GM23338 (cell line): Measurements from ENCODE around the gene PNMA1. TPM values are rescaled to one million over a fixed set of nuclear protein-coding genes. Genes with fewer than 3 reads are reported as not detected.

Experiments used
- ATAC-seq: fragments of 200-7000 bp; cut with Tn5 transposase; 3 replicates; pipeline ENCODE4 v1.9.1; 2020
- DNase-seq: peaks from one replicate; pipeline ENCODE4 v3.0.0-alpha.2; 2015; ENCODE audit warnings: low spot score
- H2AFZ ChIP-seq: fragments of 200-600 bp; sonication (generic); 2 replicates; pipeline ENCODE4 v1.8.0; 2016; ENCODE audit warnings: antibody characterized with exemption, mild to moderate bottlenecking, moderate library complexity
- H3F3A ChIP-seq: fragments of 200-600 bp; sonication (generic); replicated peaks from 2 replicates; pipeline ENCODE4 v1.8.0; 2017; ENCODE audit warnings: antibody characterized with exemption, mixed run types, low read depth
- H3K27ac ChIP-seq: fragments of 200-600 bp; sonication (generic); 2 replicates; pipeline ENCODE4 v1.6.1; 2016; ENCODE audit warnings: low read depth
- H3K27me3 ChIP-seq: fragments of 200-600 bp; sonication (generic); 2 replicates; pipeline ENCODE4 v1.8.0; 2016; ENCODE audit warnings: mild to moderate bottlenecking, mixed run types, moderate library complexity; ENCODE audit not compliant: insufficient read depth
- H3K36me3 ChIP-seq: fragments of 200-600 bp; sonication (generic); 2 replicates; pipeline ENCODE4 v1.8.0; 2016; ENCODE audit warnings: mild to moderate bottlenecking; ENCODE audit not compliant: insufficient read depth
- H3K4me1 ChIP-seq: fragments of 200-600 bp; sonication (generic); 2 replicates; pipeline ENCODE4 v1.8.0; 2016; ENCODE audit warnings: mild to moderate bottlenecking, moderate library complexity; ENCODE audit not compliant: insufficient read depth
- H3K4me2 ChIP-seq: fragments of 200-600 bp; sonication (generic); 2 replicates; pipeline ENCODE4 v1.7.1; 2017; ENCODE audit warnings: mixed run types
- H3K4me3 ChIP-seq: fragments of 200-600 bp; sonication (generic); 2 replicates; pipeline ENCODE4 v1.6.1; 2016; ENCODE audit warnings: mixed run types
- H3K79me2 ChIP-seq: fragments of 200-600 bp; sonication (generic); replicated peaks from 2 replicates; pipeline ENCODE4 v1.8.0; 2017; ENCODE audit warnings: mild to moderate bottlenecking; ENCODE audit not compliant: insufficient read depth
- H3K9me2 ChIP-seq: fragments of 200-600 bp; sonication (generic); 2 replicates; pipeline ENCODE4 v1.8.0; 2017; ENCODE audit not compliant: insufficient read depth
- H4K20me1 ChIP-seq: fragments of 200-600 bp; sonication (generic); replicated peaks from 2 replicates; pipeline ENCODE4 v1.8.0; 2017; ENCODE audit warnings: mild to moderate bottlenecking; ENCODE audit not compliant: insufficient read depth
- H3K27ac Mint-ChIP-seq: 2 replicates; pipeline ENCODE4 v1.8.0; 2020; ENCODE audit warnings: inconsistent platforms, mild to moderate bottlenecking, moderate library complexity, mixed read lengths
- H3K27me3 Mint-ChIP-seq: 3 replicates; pipeline ENCODE4 v1.8.0; 2022; ENCODE audit warnings: low read depth, mild to moderate bottlenecking, moderate library complexity, mixed read lengths, inconsistent platforms; ENCODE audit not compliant: insufficient read depth, poor library complexity
- H3K36me3 Mint-ChIP-seq: 3 replicates; pipeline ENCODE4 v1.8.0; 2021; ENCODE audit warnings: low read depth, mild to moderate bottlenecking, inconsistent platforms, moderate library complexity, mixed read lengths
- H3K4me1 Mint-ChIP-seq: 3 replicates; pipeline ENCODE4 v1.8.0; 2020; ENCODE audit warnings: mild to moderate bottlenecking, inconsistent platforms, mixed read lengths
- H3K4me3 Mint-ChIP-seq: 3 replicates; pipeline ENCODE4 v1.8.0; 2021; ENCODE audit warnings: moderate library complexity, mild to moderate bottlenecking, inconsistent platforms, mixed read lengths
- H3K9me3 Mint-ChIP-seq: 3 replicates; pipeline ENCODE4 v1.8.0; 2020; ENCODE audit warnings: moderate library complexity, mild to moderate bottlenecking, inconsistent platforms, mixed read lengths
- CREB1 ChIP-seq: fragments of 250-450 bp; sonication (Bioruptor Pico); IDR thresholded peaks from 2 replicates; pipeline ENCODE4 v1.5.0; 2020; ENCODE audit warnings: low read depth, mild to moderate bottlenecking, moderate library complexity
- EZH2 ChIP-seq: fragments of 200-600 bp; sonication (generic); IDR thresholded peaks from one replicate; pipeline ENCODE4 v1.8.0; 2017; ENCODE audit warnings: antibody characterized with exemption, mild to moderate bottlenecking, low read depth; ENCODE audit not compliant: unreplicated experiment
- EZH2phosphoT487 ChIP-seq: fragments of 200-600 bp; sonication (generic); IDR thresholded peaks from one replicate; pipeline ENCODE4 v1.8.1; 2018; ENCODE audit warnings: antibody characterized with exemption; ENCODE audit not compliant: unreplicated experiment
- JUNB ChIP-seq: IDR thresholded peaks from one replicate; pipeline ENCODE4 v1.6.1; 2016; ENCODE audit warnings: antibody characterized with exemption; ENCODE audit not compliant: unreplicated experiment
- NANOG ChIP-seq: IDR thresholded peaks from 2 replicates; pipeline ENCODE4 v1.6.1; 2016; ENCODE audit warnings: antibody characterized with exemption, borderline replicate concordance
- POLR2AphosphoS5 ChIP-seq: IDR thresholded peaks from 2 replicates; pipeline ENCODE4 v1.6.1; 2016; ENCODE audit warnings: antibody characterized with exemption, low read depth
- STAT1 ChIP-seq: IDR thresholded peaks from one replicate; pipeline ENCODE4 v1.6.1; 2016; ENCODE audit warnings: antibody characterized with exemption; ENCODE audit not compliant: unreplicated experiment
- ZNF114 ChIP-seq: fragments of 250-450 bp; sonication (Bioruptor Pico); IDR thresholded peaks from 2 replicates; pipeline ENCODE4 v1.5.0; 2020; ENCODE audit warnings: mild to moderate bottlenecking, moderate library complexity
- ZNF331 ChIP-seq: fragments of 250-450 bp; sonication (Bioruptor Pico); IDR thresholded peaks from 2 replicates; pipeline ENCODE4 v1.5.0; 2020; ENCODE audit warnings: low read depth, mild to moderate bottlenecking, moderate library complexity
- polyA plus RNA-seq: library from polyadenylated mRNA; unstranded; fragments of >200 nt; fragmentation: Nextera tagmentation; extraction: Ambion mirVana; gene quantifications from 2 replicates; pipeline ENCODE4 v1.2.1, GENCODE V29; 2016
- total RNA-seq: library from RNA; depleted of rRNA; stranded (reverse); fragments of >200 nt; shearing (Covaris generic); gene quantifications from 2 replicates; pipeline ENCODE4 v1.2.3, GENCODE V29; 2014
- TF ChIP-seq, protein P1 (sequence below), 2 experiments: fragments of 200-600 bp in 1 of 2; sonication (generic) in 1 of 2; conservative IDR thresholded peaks; 2 replicates each; pipeline versions ENCODE4 v1.5.1 to v1.6.1; 2016 to 2017; ENCODE audit warnings: antibody characterized with exemption in 2 of 2, low read depth in 2 of 2, mild to moderate bottlenecking in 2 of 2, moderate library complexity in 1 of 2
- TF ChIP-seq, protein P2 (sequence below): fragments of 250-450 bp; sonication (Bioruptor Pico); IDR thresholded peaks from 2 replicates; pipeline ENCODE4 v1.5.0; 2020; ENCODE audit warnings: mild to moderate bottlenecking, moderate library complexity
- TF ChIP-seq, protein P3 (sequence below): IDR thresholded peaks from 2 replicates; pipeline ENCODE4 v1.6.1; 2016; ENCODE audit warnings: antibody characterized with exemption
- TF ChIP-seq, protein P4 (sequence below): IDR thresholded peaks from one replicate; pipeline ENCODE4 v1.6.1; 2018; ENCODE audit warnings: antibody characterized with exemption; ENCODE audit not compliant: unreplicated experiment

Gene PNMA1
- total and polyA plus RNA-seq, 2 experiments from 2014 or later = 18.2 to 32.9 TPM

DNA sequence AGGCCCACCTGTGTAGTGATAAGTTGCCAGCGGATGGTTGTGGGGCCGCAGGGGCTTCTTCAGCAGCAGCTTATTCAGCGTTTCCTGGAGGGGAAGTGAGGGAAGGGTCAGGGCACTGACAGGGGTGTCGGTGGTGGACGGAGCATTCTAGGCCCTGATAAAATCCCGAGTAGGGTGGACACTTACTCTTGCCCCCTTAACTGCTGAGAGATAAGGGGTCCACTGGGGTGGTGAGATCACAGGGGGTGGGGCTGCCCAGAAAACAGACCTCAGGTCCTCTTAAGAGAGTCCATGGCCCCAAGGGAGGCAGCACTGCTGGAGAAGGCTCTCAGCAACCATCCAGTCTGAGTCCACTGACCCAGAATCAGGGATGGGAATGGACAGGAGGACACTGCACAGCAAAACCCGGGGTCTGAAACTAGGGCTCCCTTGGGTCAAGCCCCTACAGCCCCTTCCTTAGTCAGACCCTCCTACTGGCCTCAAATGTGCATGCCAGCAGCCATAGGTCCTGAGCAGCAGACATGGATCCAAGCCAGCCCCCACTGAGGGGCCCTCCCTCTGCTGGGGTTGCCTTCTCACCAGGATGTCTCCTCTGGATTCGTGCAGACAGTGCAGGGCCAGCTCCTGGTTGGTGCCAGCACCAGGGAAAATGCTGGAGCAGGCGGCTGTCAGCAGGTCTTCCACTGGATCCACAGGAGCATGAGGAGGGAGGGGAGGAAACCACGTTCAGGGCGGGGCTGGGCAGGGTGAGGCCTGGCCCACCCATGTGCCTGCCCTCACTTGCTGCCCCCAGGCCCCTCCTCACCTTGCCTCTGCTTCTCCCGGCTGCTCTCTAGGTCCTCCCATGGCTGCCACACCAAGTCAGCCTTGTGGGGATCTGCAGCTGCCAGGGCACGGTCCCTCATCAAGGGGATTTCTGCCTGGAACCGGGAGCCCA lies 12.1 kb upstream of the PNMA1 start:
- no peaks in the 10 kb centered on the region for H3K79me2 ChIP-seq
- H3F3A ChIP-seq = peaks cover 6% of the 10 kb centered on the region; the same call in 1 of the 2 replicates
- no peaks in the 10 kb centered on the region for H3K27me3 ChIP-seq
- ATAC-seq = no peak
- Mint-ChIP-seq H3K4me1 (peaks cover 43% of the 10 kb centered on the region), H3K27ac (peak overlapping the region; percentile 70), H3K36me3 (peaks cover 33% of the 10 kb centered on the region), H3K4me3 (no peak overlapping the region), H3K27me3 (peaks cover 13% of the 10 kb centered on the region), H3K9me3 (no peaks in the 10 kb centered on the region)
- no peak for TF ChIP-seq POLR2AphosphoS5
- TF ChIP-seq CREB1 = no peak
- TF ChIP-seq, protein P1, sequence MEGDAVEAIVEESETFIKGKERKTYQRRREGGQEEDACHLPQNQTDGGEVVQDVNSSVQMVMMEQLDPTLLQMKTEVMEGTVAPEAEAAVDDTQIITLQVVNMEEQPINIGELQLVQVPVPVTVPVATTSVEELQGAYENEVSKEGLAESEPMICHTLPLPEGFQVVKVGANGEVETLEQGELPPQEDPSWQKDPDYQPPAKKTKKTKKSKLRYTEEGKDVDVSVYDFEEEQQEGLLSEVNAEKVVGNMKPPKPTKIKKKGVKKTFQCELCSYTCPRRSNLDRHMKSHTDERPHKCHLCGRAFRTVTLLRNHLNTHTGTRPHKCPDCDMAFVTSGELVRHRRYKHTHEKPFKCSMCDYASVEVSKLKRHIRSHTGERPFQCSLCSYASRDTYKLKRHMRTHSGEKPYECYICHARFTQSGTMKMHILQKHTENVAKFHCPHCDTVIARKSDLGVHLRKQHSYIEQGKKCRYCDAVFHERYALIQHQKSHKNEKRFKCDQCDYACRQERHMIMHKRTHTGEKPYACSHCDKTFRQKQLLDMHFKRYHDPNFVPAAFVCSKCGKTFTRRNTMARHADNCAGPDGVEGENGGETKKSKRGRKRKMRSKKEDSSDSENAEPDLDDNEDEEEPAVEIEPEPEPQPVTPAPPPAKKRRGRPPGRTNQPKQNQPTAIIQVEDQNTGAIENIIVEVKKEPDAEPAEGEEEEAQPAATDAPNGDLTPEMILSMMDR (conservative IDR thresholded peaks at IDR 0.05; ENCODE audit: low read depth in 2 of 2) = no peak
- TF ChIP-seq, protein P2, sequence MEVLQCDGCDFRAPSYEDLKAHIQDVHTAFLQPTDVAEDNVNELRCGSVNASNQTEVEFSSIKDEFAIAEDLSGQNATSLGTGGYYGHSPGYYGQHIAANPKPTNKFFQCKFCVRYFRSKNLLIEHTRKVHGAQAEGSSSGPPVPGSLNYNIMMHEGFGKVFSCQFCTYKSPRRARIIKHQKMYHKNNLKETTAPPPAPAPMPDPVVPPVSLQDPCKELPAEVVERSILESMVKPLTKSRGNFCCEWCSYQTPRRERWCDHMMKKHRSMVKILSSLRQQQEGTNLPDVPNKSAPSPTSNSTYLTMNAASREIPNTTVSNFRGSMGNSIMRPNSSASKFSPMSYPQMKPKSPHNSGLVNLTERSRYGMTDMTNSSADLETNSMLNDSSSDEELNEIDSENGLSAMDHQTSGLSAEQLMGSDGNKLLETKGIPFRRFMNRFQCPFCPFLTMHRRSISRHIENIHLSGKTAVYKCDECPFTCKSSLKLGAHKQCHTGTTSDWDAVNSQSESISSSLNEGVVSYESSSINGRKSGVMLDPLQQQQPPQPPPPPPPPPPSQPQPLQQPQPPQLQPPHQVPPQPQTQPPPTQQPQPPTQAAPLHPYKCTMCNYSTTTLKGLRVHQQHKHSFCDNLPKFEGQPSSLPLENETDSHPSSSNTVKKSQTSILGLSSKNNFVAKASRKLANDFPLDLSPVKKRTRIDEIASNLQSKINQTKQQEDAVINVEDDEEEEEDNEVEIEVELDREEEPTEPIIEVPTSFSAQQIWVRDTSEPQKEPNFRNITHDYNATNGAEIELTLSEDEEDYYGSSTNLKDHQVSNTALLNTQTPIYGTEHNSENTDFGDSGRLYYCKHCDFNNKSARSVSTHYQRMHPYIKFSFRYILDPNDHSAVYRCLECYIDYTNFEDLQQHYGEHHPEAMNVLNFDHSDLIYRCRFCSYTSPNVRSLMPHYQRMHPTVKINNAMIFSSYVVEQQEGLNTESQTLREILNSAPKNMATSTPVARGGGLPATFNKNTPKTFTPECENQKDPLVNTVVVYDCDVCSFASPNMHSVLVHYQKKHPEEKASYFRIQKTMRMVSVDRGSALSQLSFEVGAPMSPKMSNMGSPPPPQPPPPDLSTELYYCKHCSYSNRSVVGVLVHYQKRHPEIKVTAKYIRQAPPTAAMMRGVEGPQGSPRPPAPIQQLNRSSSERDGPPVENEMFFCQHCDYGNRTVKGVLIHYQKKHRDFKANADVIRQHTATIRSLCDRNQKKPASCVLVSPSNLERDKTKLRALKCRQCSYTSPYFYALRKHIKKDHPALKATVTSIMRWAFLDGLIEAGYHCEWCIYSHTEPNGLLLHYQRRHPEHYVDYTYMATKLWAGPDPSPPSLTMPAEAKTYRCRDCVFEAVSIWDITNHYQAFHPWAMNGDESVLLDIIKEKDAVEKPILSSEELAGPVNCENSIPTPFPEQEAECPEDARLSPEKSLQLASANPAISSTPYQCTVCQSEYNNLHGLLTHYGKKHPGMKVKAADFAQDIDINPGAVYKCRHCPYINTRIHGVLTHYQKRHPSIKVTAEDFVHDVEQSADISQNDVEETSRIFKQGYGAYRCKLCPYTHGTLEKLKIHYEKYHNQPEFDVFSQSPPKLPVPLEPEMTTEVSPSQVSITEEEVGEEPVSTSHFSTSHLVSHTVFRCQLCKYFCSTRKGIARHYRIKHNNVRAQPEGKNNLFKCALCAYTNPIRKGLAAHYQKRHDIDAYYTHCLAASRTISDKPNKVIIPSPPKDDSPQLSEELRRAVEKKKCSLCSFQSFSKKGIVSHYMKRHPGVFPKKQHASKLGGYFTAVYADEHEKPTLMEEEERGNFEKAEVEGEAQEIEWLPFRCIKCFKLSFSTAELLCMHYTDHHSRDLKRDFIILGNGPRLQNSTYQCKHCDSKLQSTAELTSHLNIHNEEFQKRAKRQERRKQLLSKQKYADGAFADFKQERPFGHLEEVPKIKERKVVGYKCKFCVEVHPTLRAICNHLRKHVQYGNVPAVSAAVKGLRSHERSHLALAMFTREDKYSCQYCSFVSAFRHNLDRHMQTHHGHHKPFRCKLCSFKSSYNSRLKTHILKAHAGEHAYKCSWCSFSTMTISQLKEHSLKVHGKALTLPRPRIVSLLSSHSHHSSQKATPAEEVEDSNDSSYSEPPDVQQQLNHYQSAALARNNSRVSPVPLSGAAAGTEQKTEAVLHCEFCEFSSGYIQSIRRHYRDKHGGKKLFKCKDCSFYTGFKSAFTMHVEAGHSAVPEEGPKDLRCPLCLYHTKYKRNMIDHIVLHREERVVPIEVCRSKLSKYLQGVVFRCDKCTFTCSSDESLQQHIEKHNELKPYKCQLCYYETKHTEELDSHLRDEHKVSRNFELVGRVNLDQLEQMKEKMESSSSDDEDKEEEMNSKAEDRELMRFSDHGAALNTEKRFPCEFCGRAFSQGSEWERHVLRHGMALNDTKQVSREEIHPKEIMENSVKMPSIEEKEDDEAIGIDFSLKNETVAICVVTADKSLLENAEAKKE (CRISPR knock-in tag) = no peak
- TF ChIP-seq ZNF331 = no peak
- TF ChIP-seq EZH2phosphoT487 = no peak
- TF ChIP-seq EZH2 = no peak
- TF ChIP-seq, protein P3, sequence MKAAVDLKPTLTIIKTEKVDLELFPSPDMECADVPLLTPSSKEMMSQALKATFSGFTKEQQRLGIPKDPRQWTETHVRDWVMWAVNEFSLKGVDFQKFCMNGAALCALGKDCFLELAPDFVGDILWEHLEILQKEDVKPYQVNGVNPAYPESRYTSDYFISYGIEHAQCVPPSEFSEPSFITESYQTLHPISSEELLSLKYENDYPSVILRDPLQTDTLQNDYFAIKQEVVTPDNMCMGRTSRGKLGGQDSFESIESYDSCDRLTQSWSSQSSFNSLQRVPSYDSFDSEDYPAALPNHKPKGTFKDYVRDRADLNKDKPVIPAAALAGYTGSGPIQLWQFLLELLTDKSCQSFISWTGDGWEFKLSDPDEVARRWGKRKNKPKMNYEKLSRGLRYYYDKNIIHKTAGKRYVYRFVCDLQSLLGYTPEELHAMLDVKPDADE = no peak
- no peak for TF ChIP-seq NANOG
- no peak for TF ChIP-seq STAT1
- no peak for TF ChIP-seq JUNB
- no peak for TF ChIP-seq ZNF114 (CRISPR knock-in tag)
- TF ChIP-seq, protein P4, sequence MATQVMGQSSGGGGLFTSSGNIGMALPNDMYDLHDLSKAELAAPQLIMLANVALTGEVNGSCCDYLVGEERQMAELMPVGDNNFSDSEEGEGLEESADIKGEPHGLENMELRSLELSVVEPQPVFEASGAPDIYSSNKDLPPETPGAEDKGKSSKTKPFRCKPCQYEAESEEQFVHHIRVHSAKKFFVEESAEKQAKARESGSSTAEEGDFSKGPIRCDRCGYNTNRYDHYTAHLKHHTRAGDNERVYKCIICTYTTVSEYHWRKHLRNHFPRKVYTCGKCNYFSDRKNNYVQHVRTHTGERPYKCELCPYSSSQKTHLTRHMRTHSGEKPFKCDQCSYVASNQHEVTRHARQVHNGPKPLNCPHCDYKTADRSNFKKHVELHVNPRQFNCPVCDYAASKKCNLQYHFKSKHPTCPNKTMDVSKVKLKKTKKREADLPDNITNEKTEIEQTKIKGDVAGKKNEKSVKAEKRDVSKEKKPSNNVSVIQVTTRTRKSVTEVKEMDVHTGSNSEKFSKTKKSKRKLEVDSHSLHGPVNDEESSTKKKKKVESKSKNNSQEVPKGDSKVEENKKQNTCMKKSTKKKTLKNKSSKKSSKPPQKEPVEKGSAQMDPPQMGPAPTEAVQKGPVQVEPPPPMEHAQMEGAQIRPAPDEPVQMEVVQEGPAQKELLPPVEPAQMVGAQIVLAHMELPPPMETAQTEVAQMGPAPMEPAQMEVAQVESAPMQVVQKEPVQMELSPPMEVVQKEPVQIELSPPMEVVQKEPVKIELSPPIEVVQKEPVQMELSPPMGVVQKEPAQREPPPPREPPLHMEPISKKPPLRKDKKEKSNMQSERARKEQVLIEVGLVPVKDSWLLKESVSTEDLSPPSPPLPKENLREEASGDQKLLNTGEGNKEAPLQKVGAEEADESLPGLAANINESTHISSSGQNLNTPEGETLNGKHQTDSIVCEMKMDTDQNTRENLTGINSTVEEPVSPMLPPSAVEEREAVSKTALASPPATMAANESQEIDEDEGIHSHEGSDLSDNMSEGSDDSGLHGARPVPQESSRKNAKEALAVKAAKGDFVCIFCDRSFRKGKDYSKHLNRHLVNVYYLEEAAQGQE = no peak
- no peak overlapping the region for H3K4me3 ChIP-seq
- peaks cover 25% of the 10 kb centered on the region for H3K4me1 ChIP-seq
- H4K20me1 ChIP-seq = no peaks in the 10 kb centered on the region
- H3K4me2 ChIP-seq = no peak overlapping the region
- no peak overlapping the region for H2AFZ ChIP-seq
- H3K9me2 ChIP-seq = no peaks in the 10 kb centered on the region
- H3K36me3 ChIP-seq = no peaks in the 10 kb centered on the region
- H3K27ac ChIP-seq = no peak overlapping the region
- no peak for DNase-seq
